Gastrocnemius medialis (tissue), 4 donors: ENCODE results near the gene CGREF1.

Experiments
- POLR2A ChIP-seq, 2 donors: fragments of 450-650 bp; IDR thresholded peaks; one replicate each; pipeline ENCODE4 v1.6.1; 2017; ENCODE audit warnings: antibody characterized with exemption in 2 of 2, mild to moderate bottlenecking in 2 of 2, moderate library complexity in 2 of 2
- TF ChIP-seq, protein P1 (sequence below), 5 experiments: fragments of 450-650 bp in 3 of 5; fragments of 200-600 bp in 2 of 5; sonication (generic) in 2 of 5; IDR thresholded peaks in 4 of 5; conservative IDR thresholded peaks in 1 of 5; 1 replicate in 4 of 5; 2 replicates in 1 of 5; pipeline ENCODE4 v1.5.1; 2016 to 2019; ENCODE audit warnings: antibody characterized with exemption in 5 of 5, mild to moderate bottlenecking in 3 of 5, moderate library complexity in 3 of 5

DNA sequence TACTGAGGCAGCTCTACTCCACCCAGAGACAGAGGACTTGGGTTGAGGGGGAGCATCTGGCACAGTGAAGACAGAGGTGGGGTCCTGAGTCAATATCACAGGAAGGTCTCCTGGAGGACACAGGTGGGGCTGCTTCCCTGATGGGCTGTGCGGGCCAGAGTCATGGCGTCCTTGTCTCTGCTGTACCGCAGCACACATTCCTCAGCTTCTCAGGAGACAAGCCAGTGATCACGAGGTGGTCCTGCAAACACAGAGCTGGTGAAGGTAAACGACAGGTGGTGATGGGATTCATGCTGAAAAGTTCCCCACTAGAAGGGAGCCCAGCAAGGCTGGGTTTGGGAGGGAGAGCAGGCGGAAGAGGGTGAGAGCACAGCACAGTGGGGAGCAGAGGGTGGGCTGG, 39.5 kb upstream of the CGREF1 start:
- TF ChIP-seq, protein P1, sequence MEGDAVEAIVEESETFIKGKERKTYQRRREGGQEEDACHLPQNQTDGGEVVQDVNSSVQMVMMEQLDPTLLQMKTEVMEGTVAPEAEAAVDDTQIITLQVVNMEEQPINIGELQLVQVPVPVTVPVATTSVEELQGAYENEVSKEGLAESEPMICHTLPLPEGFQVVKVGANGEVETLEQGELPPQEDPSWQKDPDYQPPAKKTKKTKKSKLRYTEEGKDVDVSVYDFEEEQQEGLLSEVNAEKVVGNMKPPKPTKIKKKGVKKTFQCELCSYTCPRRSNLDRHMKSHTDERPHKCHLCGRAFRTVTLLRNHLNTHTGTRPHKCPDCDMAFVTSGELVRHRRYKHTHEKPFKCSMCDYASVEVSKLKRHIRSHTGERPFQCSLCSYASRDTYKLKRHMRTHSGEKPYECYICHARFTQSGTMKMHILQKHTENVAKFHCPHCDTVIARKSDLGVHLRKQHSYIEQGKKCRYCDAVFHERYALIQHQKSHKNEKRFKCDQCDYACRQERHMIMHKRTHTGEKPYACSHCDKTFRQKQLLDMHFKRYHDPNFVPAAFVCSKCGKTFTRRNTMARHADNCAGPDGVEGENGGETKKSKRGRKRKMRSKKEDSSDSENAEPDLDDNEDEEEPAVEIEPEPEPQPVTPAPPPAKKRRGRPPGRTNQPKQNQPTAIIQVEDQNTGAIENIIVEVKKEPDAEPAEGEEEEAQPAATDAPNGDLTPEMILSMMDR (IDR thresholded peaks at IDR 0.05 in 4 of 5, conservative IDR thresholded peaks at IDR 0.05 in 1 of 5): no peak
- no peak for TF ChIP-seq POLR2A (IDR thresholded peaks at IDR 0.05)
